Stimulated activated CD8-positive, alpha-beta memory T cell treated with anti-CD3 and anti-CD28 coated beads, Interleukin-7, amount 100 ng/mL, for 24 hours (primary cell): ENCODE measurements around the gene EHMT1.

Source experiments
- DNase-seq: peaks from one replicate; pipeline ENCODE4 v3.0.0-alpha.2; 2020; ENCODE audit warnings: low read depth

EHMT1 gene

GRCh38 chr9:137673886-137674285 lies 55.1 kb downstream of the EHMT1 start:
- DNase-seq, result no peak

GRCh38 chr9:137674307-137674975 lies 55.6 kb downstream of the EHMT1 start:
- no peak for DNase-seq

GRCh38 chr9:137674976-137675320 lies 56.1 kb downstream of the EHMT1 start:
- no peak for DNase-seq

GRCh38 chr9:137676998-137677397 lies 58.2 kb downstream of the EHMT1 start:
- no peak for DNase-seq

- DNase-seq, result no peak
Measured at GRCh38 chr9:137678202-137678601, 59.4 kb downstream of the EHMT1 start.

DNA sequence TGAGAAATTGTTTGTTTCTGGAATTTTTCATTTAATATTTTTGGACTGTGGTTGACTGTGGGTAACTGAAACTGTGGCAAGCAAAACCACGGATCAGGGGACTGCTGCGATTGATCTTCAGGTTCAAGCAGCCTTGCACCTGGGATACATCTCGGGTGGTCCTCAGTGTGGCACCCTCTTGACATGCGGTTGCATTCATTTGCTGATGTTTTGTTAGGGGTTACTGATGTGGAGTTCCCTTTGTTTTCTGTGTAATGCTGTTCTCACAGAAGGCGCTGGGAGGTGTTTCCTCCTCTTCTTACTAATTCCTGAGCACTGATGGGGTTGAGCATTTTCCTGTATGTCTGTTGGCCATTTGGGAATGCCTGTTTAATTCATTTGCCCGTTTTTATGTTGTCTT lies 60.4 kb downstream of the EHMT1 start:
- DNase-seq, result no peak

- no peak for DNase-seq
Measured at GRCh38 chr9:137679695-137680305, 61.0 kb downstream of the EHMT1 start.

DNA sequence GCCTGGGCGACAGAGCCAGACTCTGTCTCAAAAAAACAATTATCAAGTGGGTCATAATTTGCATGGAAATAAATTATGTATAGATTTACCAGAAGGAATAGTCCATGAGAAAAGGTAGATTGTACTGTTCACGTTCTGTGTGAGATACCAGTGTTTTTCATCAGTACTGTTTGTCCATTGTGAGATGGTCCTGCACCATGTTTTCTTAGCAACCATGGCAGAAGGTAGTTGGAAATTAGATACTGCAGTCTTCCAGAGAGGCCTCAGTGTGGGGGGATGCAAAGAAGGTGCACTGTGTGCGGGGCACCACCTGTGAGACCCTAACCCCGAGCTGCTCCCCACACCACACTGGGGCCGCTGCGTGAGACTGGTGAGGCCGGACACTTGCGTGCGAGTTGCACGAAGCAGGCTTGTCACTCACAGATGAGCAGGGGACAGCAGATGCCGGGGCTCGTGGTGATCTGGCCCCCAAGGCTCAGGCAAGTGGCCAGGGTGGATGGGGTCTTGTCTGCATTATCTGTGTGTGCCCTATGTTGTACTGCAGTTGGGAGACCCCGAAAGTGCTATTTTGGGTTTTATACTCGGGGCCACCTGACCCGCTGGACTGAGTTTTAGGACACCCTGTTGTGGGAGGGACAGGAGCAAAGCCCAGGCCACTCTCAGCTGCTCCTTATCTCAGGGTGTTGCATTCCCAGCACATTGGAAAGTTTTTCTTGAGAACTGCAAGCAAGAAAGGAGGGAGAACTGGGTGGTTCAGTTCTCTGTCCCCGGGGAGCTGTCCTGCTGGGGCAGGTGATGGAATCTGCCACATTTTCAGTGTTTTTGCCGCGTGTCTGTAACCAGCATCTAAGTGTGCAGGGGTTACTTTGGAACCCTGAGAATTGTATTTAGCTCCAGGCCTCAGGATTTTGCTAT lies 61.9 kb downstream of the EHMT1 start:
- no peak for DNase-seq

DNA sequence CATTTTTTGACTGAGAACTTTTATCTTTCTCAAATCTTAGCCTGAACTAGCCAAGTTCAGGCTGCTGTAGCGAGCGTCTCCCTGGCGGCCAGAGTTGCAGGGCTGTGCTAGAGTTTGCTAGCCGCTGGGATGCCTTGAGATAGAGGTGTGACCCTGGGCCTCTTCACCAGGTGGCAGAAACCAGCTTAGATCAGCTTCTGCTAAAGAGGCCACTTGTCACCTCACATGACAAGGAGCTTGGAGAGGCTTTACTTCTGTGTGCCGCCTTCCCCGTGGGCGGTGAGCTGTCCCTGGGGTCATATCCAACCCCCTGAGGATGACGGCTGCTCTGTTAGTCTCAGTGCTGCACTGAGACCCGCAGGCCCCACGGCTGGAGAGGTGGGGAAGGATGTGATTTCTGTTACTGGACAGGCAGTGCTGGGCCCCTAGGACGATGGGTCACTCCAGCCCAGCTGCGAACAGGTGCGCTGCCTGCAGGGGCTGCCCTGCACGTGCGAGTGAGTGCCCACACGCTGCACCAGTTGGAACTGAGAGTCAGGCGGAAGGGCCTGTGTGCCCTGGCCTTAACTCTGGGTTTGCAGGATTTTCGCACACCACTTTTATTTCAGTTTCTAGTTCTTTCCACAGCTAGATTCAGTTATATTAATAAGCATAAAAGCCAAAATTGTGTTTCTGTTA lies 63.8 kb downstream of the EHMT1 start:
- no peak for DNase-seq

DNA sequence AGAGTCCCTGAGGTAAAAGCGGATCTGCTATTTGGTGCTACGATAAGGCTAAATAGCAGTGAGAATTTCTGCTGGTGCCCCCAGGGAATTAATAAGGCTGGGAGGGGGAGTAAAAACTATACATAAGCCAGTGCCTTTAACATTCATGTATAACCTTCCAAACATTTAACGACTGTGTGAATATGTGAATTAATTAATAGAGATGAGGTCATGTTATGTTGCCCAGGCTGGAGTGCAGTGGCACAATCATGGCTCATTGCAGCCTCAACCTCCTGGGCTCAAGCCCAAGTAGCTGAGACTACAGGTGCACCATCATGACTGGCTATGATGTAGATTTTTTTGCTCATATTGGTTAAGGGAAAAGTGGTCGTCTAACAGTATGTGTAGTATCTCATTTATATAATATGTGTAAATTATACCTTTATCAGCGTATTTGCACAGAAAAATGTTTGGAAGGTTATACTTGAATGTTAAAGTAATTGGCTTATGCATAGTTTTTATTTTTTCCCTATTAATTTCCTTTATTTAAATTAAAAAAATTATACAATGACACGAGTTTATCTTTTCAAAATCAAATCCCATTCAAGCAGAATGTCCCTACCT lies 64.6 kb downstream of the EHMT1 start:
- no peak for DNase-seq

- DNase-seq, result no peak
Measured at GRCh38 chr9:137685035-137685740, 66.4 kb downstream of the EHMT1 start.

GRCh38 chr9:137685741-137686420 lies 67.1 kb downstream of the EHMT1 start:
- DNase-seq, result no peak

DNA sequence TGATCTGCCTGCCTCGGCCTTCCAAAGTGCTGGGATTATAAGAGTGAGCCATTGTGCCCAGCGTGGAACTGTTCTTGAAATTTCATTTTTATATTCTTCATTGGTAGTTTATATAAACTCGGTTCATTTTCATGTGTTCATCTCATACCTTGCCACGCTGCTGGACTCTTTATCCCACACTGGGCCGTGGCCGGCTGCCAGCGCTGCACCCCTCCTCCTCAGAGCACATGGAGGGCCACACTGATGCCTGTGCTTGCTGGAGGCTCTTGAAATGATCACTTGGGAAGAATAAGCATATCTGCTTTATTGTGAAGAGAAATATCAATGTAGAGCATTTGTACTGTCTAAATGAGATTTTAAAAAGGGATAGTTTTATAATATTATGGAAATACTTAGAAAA lies 69.5 kb downstream of the EHMT1 start:
- no peak for DNase-seq

GRCh38 chr9:137688725-137689124 lies 69.9 kb downstream of the EHMT1 start:
- no peak for DNase-seq

DNA sequence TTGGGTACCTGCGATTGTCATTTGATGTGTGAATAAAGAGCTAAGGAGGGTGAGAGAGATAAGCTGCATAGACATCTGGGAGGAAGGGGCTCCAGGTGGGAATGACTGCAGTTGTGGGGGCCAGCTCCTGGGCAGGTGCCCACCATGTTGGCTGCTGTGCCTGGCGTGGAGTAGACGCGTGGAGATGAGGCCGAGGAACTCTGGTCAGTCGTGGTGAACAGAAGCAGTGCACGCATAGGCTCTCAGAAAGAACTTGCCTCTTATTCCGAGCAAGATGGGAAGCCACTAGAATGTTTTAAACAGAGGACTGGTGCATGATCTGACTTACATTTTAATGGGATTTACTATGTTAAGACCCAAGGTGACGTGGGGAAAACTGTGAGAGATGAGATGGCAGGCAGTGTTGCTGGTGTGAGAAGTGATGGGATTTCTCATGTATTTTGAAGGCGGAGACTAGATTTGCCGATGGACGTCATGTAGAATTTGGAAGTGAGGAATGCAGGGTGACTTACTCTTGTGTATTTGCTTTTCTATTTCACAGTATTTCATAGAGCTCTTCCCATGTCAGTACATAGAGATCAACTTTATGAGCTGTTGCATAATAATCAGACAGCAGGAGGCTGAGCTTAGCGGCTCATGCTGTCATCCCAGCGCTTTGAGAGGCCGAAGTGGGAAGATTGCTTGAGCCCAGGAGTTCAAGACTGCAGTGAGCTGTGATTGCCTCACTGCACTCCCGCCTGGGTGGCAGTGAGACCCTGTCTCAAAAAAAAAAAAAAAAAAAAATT lies 71.1 kb downstream of the EHMT1 start:
- no peak for DNase-seq

DNA sequence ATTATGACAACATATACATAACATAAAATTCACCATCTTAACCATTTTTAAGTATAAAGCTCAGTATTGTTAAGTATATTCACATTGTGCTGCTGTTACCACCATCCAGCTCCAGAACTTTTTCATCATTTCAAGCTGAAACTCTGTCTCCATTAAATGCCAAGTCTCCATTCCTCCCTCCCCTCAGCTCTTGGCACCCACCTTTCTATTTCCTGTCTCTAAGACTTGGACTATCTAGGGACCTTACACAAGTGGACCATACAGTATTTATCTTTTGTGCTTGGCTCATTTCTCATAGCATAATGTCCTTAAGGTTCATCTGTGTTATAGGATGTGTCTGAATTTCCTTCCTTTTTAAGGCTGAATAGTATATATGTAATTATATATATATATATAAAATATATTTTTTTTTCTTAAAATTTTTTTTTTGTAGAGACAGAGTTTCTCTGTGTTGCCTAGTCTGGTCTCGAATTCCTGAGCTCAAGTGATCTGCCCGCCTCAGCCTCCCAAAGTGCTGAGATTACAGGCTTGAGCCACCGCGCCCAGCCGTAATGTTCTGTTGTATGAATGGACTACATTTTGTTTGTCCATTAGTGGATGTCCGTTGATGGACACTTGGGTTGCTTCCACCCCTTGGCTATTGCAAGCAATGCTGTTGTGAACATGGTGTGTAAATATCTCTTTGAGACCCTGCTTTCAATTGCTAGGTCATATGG lies 72.3 kb downstream of the EHMT1 start:
- DNase-seq, result no peak

DNA sequence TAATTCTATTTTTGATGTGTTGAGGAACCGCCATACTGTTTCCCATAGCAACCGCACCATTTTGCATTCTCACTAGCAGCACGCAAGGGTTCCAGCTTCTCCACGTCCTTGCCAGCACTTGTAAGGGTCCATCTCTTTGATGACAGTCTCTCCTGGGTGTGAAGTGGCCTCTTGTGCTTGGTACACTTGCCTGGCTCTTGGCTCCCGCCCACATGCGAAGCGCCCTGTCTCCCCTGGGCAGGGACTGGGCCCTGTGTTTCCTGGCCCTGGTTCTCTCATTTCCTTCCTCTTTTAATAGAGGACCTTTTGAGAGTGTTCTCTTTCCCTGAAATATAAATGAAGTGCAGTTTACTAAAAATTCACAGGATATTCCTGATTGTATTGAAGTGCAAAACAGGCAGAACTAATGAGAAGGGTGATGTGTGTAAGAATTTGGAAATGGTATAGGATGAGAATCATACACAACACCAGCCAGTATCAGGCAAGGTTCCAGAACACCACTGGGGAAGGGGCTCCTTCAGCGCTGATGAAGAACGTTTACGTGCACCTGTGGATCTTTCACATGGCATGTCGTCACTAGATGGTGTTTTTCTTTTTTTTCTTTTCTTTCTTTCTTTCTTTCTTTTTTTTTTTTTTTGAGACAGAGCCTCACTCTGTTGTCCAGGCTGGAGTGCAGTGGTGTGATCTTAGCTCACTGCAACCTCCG lies 73.0 kb downstream of the EHMT1 start:
- no peak for DNase-seq

DNA sequence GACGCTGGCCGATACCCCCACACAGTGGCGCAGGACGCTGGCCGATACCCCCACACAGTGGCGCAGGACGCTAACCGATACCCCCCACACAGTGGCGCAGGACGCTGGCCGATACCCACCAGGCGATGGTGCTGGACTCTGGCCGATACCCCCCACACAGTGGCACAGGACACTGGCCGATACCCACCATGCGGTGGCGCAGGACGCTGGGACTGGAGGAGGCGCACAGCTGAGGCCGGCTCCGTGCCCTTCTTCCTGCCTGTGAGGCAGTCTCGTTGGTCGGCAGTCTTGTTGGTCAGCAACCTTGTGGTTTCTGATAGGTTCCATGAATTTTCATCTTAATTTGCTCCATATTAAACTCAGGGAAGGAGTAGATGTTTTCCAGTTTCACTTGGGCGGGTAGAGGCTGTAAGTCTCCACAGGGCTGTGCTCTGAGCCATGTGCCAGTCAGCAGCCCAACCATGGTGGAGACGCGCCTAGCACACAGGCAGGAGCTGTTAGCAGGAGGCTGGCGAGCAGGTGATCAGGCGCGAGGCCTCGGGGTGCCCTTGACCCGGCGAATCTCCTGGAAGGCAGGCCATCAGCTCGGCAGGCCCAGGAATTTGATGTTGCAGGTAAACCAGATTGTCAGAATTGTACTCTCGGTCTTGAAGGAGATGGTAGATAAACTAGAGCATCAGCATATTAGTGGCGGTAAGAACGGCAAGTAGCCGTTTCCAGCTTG lies 75.6 kb downstream of the EHMT1 start:
- DNase-seq, result no peak
